HG03442 (cell line): ENCODE results near the gene HLA-B.

Source experiments
- ATAC-seq: cut with Tn5 transposase; IDR thresholded peaks from one replicate; pipeline ENCODE4 v1.9.1; 2021; ENCODE audit warnings: mild to moderate bottlenecking, moderate library complexity; ENCODE audit not compliant: unreplicated experiment

HLA-B gene

DNA sequence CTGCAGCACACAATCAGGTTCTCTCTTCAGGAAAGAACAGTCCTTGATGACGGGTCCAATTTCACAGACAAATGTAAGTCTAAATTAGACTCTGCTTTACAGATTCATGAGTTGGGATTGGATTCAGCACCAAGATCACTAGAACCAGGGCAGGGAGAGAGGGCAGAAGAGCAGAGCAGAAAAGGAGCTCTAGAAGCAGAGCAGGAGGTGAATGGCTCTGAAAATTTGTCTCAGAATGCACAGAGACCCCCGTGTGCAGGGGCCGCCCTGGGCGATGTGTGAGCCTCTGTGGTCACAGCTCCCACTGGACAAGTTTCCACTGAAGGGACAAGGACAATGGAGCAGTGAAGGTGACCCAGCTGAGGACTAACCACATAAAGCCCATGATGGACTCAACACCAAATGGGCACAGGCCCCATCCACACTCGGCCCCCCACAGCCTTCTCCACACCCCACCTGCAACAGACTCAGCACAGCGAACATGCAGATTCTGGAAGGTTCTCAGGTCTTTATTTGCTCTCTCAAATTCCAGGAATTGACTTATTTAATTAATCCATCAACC is 3.5 kb downstream of the HLA-B start:
- no peak for ATAC-seq

DNA sequence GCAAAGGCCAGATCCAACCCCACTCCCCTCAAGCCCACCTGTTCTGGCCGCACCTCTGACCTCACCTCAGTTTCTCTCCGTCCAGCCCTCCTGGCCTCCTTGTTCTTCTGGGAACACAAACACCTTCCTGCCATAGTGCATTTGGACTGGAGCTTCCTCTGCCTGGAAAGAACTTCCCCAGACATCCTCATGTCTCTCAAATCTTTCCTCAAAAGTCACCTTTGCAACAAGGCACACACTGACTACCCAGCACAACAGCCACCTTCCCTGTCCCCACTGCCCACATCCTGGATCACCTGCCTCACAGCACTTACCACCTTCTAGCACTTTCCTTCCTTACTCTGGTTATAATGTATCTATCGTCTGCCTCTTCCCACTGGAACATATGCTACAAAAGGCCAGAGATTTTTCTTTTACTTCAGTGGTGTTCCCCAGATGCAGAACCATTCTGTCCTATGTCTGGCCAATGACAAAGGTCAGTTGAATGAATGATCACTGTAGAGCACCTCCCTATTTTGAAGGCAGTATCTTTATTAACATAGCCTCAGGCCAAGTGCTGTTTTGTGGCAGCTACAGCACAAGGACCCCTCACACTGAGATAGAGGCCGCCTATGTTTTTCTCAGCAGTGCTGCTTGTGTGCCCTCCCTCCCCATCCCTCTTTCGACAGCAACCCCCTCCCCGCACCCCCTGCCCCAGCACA is 4.1 kb downstream of the HLA-B start:
- no peak for ATAC-seq

DNA sequence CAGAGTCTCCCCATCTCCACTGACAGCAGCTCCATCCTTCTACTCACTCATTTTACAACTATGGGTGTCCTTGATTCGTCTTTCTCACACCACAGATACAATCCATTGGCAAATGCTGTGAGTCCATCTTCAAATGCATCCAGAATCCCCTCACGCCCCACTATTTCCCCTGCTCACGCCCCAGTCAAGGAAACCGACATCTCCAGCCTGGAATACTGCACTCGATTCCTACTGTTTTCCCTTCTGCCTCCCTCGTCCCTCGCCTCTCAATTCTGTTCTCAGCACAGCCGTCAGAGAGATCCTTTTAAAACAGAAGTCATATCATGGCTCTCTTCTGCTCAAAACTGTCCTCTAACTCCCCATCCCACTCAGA is 4.7 kb downstream of the HLA-B start:
- no peak for ATAC-seq

DNA sequence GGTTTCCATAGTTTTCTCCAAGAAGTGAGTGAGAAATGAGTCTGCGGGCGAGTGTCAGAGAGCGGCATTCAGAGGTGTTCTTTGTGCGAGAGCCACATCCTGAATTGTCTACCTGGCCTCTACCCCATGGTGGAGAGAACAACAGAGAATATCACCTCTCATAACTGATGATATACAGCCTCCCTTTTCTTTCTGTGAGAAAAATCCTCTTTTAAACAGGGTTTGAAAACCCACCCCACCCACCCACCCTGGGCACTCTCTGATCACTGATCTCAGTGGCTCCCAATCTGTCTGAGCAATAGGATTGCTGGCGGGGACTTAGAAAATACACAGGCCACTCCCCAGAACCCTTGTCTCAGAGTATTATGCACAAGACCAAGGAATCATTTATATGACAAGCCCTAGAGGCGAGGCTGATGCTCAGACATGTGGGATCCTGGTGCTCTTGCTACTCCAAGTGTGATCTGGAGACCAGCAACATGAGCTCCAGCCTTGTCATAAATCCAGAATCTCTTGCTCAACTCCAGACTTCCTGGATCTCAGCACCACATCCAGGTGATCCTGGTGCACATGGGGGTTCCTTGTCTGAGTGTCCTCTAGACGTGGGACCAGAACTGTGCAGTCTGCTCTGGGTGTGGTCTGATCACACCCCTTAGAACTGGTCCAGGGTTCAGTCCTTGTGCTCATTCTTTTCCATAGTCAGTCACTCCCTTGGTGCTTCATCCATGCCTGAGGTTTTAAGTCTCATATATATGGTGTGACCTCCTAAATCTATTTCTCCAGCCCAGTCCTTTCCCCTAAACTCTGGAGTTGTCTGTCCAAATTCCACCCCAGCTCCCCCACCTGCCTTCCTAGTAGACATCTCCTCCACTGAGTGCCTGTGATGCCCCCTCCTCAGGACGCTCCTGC is 5.3 kb downstream of the HLA-B start:
- no peak for ATAC-seq

DNA sequence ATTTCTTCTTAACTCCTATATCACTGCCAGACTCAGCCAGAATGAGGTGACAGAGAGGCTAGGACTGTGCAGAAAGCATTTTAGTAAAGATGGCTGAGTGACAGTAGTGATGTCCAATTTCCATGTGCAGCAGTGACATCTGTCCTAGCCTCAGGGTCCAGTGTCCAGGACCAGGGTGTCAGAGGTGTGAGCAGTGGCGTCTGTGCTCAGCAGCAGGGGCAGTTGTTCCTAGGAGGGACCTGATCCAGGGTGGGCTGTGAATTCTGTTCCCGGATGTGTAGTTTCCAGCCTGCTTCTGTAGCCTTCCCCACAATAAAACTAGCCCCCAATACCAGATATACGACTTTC is 6.0 kb downstream of the HLA-B start:
- ATAC-seq = no peak

DNA sequence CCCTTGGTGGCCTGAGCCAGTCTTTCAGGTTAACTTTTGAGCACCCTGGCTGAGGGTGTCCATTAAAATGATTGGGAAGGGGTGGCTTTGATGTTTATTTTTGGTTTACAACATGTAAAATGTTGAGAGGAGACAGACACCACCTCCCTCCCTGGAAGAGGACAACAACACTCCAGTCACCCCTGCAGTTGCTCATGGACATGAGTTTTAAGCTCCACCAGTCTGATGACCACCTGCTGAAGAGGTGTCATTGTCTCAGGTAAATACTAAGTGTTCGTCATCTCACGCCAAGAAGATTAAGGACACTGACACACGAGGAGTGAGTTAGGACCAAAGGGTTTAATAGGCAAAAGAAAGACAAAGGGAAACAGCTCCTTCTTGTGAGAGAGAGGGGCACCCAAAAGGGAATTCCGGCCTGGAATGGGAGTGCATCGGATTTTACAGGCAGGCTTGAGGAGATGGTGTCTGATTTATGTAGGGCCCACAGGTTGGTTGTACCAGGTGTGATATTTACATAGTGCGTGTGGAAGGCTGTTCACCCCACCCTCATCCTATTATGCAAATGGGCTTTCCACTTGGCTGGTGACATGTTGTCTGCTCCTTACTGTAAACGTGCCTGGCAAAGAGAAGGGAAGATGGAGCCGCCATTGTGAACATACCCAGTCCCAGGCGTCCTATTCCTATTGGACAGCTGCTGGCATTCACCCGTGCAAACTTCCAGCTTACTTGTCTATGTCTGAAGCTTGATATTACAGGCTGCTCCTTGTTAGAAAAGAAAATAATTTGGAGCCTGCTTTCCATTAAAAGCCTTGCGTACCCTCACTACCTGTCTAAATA is 6.6 kb downstream of the HLA-B start:
- no peak for ATAC-seq

DNA sequence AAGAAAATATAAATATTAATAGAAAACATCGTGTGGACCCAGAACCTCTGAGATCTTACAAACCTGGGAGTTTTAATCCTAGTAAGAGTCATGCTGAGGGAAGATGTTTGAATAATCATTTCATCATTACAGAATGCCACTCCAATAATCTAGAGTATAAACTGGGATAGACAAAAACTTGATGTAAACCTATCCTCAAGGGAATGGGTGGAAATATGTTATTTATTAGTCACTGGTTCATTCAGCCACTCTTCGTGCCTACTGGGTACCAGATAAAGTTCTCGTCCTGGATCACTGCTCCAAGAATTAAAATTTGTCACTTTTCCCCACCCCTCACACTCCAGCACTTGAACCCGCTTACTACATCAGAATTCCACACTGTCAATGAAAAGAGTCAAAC is 7.7 kb downstream of the HLA-B start:
- ATAC-seq = no peak

DNA sequence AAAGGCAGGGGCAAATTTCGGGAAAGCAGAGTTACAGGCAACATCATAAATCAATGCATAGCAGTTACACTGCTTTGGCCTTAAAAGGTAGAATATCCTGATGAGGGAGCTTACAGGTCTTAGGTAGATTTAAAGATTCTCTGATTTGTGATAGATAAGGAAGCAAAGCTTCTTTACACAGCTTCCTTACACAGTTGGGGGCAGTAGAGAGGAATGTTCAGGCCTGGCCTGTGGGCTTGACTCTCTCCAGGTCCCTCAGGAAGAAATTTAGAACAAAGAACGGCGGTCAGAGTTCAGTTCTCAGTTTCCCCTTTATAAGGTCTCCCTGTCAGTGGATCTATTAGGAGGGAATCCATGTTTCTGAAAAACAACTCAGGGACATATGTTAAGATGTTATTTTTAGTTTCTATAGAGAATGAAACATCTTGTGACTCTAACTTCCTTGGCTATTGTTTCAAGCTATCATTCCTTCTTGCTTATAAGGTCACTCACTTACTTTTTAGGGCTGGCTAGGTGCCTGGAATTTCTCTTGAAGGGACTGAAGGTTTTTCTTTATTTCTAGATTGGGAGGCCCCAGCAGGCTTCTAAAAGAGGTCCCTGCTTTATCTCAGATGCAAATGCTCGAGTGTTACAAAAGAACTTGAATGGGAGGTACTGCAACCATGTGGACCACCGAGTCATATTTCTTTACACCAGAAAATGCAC is 11.8 kb downstream of the HLA-B start:
- no peak for ATAC-seq

DNA sequence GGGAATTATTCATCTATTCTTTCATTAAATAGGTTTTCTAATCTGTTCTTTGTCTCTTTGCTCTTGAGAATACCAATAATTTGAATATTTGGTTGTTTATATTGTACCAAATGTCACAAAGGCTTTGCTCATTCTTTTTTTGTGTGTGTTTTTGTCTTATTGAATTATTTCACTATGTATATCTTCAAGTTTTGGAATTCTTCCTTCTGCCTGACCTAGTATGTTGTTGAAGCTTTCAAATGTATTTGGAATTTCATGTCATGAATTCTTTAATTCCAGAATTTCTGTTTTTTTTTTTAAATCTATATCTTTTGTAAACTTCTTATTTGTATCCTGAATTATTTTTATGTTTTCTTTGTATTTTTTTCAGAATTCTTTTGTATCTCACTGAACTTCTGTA is 16.8 kb downstream of the HLA-B start:
- ATAC-seq = no peak

DNA sequence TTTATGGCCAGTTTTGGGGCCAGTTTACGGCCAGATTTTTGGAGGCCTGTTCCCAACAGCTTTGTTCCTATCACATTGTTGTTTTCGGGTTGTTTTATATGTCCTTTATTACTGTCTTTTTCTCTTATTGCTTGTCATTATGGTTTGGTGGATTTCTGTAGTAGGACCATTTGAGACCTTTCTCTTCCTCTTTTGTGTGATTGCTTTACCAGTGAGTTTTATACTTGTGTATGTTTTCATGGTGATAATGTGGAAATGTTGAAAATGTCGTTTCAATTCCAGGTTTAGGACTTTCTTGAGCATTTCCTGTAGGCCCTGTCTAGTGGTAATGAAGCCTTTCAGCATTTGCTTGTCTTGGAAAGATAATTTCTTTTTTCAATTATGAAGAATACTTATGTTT is 17.8 kb downstream of the HLA-B start:
- no peak for ATAC-seq

DNA sequence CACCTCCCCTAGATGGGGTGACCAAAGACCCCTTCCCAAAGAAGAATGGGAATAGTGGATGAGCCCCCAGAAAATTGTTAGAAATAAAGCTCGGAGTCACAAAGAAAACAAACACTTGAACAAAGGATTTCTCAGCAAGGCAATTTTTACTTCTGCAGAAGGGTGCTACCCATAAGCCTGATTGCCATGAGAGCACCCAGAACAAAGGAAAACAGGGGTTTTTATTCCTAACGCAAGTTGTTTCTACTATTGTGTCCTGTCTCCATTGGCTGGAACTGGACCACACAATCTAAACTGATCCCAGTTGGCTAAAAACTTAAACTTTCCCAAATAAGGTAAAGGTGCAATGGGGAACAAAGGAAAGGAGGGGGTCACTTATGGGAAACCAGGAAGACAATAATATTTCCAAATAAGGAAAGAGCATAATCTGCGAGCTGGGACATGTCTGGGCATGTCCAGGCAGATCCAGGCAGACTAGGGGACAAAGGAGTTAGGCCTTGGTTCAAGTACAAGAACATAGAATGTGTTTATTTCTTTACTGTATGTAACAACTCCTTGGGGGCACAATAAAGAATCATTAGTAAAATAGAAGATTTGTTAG is 20.0 kb downstream of the HLA-B start:
- no peak for ATAC-seq

DNA sequence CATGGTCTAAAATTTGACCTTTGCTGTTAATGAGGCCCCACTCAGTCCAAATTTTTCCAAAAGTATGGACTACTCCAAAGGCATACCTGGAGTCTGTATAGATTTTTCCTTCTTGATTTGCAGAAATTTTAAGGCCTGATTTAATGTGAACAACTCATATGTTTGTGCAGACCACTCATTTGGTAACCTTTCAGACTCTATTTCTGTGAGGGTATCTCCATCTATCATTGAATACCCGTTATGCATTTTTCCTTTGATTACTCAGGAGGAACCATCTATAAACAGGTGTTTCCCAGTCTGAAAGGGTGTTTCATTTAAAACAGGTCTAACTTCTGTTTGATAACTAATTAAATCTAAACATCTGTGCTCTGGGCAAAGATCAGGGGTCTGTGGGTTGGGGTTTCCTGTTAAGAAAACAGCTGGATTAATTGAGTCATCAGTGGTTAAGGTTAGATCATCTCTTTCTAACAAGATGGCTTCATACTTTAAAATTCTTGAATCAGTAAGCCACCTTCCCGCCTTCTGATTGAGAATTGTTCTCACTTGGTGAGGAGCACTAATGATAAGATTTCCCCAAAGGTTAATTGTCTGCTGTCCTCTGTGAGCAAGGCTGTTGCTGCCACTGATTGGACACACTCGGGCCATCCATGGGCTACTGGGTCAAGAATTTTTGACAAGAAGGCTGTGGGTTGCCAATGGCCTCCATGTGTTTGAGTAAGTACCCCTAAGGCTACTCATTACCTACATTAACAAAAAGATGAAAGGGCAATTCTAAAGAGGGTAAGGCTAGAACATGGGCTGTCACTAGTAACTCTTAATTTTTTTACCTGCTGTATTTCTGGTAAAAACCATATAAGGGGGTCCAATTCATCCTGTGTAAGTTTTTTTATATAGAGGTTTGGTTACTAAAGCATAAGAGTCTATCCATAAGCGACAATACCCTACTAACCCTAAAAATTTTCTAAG is 24.1 kb downstream of the HLA-B start:
- ATAC-seq = no peak

DNA sequence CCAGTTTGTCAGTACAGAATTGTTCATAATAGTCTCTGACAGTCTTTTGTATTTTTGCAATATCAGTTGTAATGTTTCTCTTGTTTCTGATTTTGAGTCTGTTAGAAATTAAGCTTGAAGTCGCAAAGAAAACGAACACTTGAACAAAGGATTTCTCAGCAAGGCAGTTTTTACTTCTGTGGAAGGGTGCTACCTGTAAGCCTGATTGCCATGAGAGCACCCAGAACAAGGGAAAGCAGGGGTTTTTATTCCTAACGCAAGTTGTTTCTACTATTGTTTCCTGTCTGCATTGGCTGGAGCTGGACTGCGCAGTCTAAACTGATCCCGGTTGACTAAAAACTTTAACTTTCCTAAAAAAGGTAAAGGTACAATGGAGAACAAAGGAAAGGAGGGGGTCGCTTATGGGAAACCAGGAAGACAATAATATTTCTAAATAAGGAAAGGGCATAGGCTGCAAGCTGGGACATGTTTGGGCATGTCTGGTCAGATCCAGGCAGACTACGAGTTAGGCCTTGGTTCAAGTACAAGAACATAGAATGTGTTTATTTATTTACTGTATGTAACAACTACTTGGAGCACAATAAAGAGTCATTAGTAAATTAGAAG is 28.5 kb downstream of the HLA-B start:
- no peak for ATAC-seq

DNA sequence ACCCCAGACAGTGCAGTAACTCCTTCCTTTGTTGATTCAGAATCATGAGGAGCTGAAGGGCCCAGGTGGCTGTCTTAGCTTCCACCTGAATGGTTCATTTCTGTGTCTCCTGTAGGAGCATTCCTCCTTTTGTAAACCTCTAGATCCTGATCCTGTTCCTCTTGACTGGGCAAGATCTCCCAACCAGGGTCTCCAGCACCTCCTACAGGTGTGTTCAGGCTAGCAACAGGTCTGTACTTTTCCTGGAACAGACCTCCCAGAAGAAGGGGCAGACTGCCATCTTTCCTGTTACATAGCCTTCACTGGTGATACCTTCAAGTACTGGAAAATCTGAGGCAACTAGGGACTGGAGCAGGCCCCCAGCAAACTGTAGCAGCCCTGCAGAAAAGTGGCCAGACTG is 35.2 kb downstream of the HLA-B start:
- no peak for ATAC-seq

DNA sequence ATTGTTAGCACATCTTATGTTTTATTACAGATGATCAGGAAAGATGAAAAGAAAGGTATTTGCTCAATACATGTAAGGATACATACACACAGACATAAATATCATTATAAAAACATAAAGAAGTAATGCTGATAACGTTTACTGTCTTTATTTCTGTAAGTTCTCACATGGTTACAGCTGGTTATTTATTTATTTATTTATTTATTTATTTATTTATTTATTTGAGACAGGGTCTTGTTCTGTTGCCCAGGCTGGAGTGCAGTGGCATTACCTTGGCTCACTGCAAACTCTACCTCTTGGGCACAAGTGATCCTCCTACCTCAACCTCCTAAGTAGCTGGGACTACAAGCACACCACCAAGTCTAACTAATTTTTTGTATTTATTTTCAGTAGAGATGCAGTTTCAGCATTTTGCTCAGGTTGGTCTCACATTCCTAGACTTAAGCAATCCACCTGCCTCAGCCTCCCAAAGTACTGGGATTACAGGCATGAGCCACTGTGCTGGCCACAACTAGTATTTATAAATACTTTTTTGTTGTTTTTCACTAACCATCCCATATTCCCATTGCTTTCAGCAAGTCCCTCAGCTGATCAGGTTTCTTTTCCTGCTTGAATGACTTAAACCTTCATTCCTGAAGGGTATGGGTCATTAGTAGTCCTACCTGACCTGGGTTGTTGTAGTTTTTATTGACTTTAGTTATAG is 35.8 kb downstream of the HLA-B start:
- no peak for ATAC-seq

DNA sequence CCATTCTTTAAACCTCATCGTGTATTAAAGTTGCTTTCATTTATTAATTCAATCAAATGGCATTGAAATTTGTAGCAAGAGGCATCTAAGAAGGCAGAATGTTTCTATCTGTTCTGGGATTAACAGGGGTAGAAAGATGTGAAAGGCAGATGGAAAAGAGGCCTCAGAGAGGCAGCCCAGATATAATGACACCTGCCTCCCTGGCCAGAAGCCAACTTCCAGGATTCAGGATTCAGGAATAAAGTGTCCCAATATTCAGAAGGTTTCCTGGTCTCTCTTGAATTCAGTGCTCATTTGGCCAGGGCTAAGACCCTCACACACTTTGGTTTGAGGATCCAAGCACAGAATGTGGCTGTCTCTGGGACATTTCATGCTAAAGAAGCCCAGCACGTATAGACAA is 39.9 kb downstream of the HLA-B start:
- no peak for ATAC-seq

DNA sequence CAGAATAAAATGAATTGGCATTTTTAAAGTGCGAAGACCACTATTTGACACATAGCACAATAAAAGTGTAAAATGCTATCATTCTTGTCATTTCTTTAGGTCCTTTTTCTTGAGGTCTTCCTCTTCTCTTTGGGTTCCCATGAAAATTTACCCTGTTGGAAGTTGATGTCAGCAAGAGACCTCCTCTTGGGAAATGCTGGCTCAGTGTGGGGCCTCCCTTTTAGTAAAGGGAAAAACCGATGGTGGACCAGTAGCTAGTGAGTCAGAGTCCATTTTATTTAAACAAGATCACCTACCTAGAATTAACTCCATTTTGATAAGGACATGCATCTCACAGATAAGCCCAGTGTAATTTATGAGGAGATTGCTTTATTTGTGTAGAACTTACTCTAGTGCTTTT is 47.3 kb downstream of the HLA-B start:
- ATAC-seq = no peak

DNA sequence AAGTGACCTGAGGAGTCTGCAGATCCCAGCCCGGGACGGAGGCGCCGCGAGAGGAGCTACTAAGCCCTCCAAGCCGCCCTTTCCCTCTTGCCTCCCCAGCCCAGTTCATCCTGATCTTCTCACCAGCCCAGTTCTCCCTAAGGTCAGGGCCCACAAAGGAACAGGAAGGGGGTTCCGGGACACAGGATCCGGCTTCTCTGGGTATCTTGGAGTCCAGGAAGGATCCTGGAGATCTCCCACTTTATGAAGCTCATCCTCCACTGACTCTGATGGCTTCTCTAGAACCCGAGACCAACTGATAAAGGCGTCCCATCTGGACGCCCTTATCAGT is 48.2 kb downstream of the HLA-B start:
- no peak for ATAC-seq
